Epithelial cell of esophagus (primary cell): ENCODE measurements around the gene TCF7L1.
A peak's percentile ranks its signal among the peaks of the same experiment; 100 is the strongest.

Experiments
- DNase-seq: peaks from one replicate; pipeline ENCODE4 v3.0.0; 2010; ENCODE audit warnings: low read depth
- H3K4me3 ChIP-seq: 2 replicates; pipeline ENCODE4 v1.5.1; 2011; ENCODE audit warnings: mild to moderate bottlenecking, low read length, control low read depth
- TF ChIP-seq, protein P1 (sequence below): IDR thresholded peaks from 2 replicates; pipeline ENCODE4 v1.5.1; 2011; ENCODE audit warnings: low read depth, mild to moderate bottlenecking, low read length, control low read depth, inconsistent platforms; ENCODE audit not compliant: insufficient read depth; ENCODE audit errors: missing control alignments

Gene TCF7L1

DNA sequence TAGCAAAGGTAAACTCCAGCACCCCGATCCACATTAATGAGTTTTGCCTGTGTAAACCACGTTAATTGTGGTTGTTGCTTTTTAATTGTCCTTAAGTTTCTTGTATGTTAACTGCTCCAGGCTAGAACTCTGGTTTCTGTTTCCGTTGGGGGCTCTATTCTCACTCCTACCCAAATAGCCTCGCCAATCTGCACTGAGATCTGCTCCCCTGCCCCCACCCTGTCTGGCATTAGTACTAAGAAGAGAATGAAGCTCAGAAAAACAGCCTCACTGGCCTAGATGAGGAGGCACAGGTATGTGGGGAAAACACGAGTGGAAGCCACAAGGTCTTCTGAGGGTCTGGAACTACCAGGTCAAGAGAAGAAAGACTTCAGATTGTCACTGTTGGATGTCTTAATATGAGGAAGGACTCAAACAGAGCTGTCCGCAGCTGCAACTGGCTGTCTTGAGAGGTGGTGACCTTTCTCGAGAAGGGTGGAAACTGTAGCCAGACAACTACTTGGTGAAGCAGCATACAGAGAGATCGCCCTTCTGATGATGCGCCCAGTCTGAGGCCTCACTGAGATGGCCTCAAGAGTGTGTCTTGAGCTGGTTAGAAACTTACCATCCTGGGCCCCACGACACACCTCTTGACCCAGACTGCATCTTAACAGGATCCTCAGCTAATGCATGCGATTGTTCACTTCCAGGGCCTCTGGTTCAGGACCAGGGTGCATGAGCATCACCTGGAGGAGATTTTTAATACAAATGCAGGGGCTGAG lies 121.5 kb downstream of the TCF7L1 start:
- TF ChIP-seq, protein P1, sequence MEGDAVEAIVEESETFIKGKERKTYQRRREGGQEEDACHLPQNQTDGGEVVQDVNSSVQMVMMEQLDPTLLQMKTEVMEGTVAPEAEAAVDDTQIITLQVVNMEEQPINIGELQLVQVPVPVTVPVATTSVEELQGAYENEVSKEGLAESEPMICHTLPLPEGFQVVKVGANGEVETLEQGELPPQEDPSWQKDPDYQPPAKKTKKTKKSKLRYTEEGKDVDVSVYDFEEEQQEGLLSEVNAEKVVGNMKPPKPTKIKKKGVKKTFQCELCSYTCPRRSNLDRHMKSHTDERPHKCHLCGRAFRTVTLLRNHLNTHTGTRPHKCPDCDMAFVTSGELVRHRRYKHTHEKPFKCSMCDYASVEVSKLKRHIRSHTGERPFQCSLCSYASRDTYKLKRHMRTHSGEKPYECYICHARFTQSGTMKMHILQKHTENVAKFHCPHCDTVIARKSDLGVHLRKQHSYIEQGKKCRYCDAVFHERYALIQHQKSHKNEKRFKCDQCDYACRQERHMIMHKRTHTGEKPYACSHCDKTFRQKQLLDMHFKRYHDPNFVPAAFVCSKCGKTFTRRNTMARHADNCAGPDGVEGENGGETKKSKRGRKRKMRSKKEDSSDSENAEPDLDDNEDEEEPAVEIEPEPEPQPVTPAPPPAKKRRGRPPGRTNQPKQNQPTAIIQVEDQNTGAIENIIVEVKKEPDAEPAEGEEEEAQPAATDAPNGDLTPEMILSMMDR: no peak
- DNase-seq: no peak
- no peak overlapping the region for H3K4me3 ChIP-seq

DNA sequence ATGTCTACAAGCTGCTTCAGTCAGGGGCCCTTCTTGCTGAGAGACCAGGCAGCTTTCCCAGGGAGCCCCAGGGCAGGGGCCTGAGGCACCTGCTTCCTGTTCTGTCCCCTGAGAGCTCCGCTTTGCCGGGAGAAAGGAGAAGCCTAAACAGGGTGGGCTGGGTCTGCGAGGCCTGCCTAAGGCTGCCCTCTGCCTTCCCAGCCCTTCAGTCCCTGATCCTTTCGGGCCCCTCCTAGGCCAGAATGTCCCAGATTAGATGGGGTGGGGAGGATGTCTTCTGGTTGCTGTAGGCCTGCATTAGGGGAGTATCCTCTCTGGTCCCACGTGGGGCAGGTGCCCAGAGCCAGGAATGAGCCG lies 122.2 kb downstream of the TCF7L1 start:
- TF ChIP-seq, protein P1: no peak
- H3K4me3 ChIP-seq: no peak overlapping the region
- no peak for DNase-seq

DNA sequence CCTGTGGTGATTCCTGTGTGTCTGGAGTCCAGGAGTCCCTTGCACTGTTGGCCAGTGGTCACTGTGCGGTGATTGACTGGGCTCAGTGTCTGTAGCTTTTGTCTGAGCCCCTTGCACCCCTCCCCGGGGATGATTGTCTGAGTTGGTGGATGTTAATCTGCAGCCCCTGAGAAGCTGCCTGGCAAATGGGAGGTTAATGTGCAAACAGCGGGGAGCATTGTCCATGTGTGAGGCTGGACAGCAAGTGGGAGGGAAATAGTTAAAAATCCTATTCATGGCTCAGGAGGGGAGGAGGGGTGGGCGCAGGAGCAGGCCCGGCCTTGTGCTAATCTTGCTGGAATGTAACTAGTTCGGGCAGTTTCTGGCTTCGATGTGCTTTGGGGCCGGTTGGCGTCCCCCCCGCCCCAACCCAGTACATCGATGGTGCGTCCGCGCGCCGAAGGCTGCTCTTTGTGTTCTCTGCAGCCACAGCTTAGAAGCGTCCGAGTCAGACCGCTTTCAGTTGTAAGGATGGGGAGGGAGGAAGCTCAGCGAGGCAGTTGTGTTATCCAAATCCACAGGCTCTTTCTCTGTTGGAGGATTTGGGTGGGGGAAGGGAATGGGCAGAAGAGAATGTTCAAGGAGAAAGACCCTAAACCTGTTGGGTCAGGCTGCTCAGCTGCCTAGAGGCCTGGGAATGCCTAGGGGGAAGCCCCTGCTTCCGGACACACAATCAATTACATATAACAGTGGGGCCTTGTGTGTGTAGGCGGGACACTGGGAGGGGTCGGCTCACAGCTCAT lies 122.8 kb downstream of the TCF7L1 start:
- DNase-seq: peak; percentile 85
- peak overlapping the region; percentile 20 for H3K4me3 ChIP-seq
- TF ChIP-seq, protein P1: no peak

DNA sequence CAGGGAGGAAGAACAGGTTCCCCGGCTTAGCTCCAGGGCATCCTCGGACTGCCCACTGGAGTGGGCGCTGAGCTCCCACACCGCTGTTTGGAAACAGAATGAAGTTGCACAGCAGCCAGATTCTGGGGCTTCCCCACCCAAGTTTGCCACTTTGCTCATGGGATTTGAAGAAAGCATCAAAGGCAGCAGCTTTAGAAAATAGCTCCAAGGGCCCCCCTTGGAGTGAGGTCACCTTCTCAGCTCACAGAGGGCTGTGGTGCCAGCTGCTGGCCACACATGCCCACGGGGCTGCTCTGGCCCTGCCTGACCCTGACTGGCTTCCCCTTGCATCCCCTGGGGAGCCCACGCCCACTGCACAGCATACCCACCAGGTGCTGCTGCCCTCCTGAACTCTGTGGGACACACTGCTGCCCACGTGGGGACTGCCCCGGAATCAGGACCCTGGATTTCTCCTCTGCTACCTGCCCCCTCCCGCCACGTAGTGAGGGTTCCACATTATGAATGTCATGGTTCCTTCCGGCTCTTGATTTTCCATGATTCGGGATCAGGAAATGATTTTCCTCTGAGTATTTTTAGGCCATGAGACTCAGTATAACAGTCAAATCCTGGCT lies 124.3 kb downstream of the TCF7L1 start:
- no peak for DNase-seq
- TF ChIP-seq, protein P1: no peak
- H3K4me3 ChIP-seq: no peak overlapping the region

DNA sequence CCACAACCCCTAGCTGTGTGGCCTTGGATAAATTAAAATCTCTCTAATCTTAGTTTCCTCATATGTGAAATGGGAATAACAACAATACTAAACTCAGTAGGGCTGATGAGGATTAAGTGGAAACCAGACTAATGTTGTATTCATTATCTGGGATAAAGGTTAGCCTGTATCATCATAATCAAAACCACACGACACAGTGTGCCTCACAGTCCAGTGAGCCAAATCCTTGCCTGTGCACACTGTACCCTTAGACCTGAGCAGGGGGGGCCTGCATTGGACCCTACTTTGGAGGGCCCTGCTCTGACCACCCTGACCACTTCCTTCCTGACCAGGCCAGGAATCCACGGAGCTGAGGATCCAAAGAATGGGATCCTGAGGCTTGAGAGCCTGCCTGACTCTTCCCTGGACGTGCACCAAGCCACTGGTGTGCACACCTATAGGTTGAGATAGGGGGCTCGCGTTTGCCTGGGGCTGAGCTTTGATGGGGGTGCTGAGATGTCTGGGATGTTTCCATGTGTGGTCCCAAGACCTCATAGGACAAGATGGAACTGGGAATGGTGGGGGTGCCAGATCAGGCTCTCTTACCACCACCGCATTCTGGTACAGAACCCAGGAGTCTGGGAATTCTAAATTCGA lies 124.9 kb downstream of the TCF7L1 start:
- TF ChIP-seq, protein P1: no peak
- no peak for DNase-seq
- no peak overlapping the region for H3K4me3 ChIP-seq

DNA sequence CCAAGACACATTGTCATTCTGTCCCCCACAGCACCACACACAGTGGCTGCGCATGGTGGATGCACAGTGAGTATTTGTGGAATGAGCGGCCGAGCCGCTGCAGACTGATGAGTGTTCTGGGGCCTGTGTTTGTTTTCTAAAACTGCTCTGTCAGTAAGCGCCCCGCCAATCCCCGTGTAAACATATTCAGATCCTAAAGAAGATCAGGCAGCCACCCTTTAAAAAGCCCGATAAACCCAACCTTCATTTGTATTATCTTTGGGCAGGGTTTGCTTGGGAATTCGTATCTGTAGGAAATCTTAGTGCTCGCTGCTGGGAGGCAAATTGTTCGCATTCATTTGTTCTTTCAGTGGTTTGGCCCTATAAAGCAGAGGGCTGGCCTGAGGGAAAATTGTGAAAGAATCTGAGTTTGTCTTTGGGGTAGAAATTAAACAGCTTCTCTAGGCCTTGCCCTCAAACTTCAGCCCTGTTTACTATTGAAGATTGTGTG lies 126.0 kb downstream of the TCF7L1 start:
- TF ChIP-seq, protein P1: no peak
- H3K4me3 ChIP-seq: no peak overlapping the region
- DNase-seq: peak; percentile 34
